AG10803 (cell line): ENCODE data around the gene CARD9.

Experiments used
- DNase-seq: peaks from one replicate; pipeline ENCODE4 v3.0.0; 2010; ENCODE audit warnings: low read depth
- H3K4me3 ChIP-seq: 2 replicates; pipeline ENCODE4 v1.5.1; 2011; ENCODE audit warnings: mild to moderate bottlenecking, low read length, control low read depth
- TF ChIP-seq, protein P1 (sequence below): conservative IDR thresholded peaks from 2 replicates; pipeline ENCODE4 v1.5.1; 2011; ENCODE audit warnings: mild to moderate bottlenecking, low read length, control low read depth, inconsistent platforms

The CARD9 gene

GRCh38 chr9:136395020-136395340 is 21.5 kb upstream of the CARD9 start:
- TF ChIP-seq, protein P1, sequence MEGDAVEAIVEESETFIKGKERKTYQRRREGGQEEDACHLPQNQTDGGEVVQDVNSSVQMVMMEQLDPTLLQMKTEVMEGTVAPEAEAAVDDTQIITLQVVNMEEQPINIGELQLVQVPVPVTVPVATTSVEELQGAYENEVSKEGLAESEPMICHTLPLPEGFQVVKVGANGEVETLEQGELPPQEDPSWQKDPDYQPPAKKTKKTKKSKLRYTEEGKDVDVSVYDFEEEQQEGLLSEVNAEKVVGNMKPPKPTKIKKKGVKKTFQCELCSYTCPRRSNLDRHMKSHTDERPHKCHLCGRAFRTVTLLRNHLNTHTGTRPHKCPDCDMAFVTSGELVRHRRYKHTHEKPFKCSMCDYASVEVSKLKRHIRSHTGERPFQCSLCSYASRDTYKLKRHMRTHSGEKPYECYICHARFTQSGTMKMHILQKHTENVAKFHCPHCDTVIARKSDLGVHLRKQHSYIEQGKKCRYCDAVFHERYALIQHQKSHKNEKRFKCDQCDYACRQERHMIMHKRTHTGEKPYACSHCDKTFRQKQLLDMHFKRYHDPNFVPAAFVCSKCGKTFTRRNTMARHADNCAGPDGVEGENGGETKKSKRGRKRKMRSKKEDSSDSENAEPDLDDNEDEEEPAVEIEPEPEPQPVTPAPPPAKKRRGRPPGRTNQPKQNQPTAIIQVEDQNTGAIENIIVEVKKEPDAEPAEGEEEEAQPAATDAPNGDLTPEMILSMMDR: no peak
- DNase-seq: no peak
- H3K4me3 ChIP-seq: no peak overlapping the region

DNA sequence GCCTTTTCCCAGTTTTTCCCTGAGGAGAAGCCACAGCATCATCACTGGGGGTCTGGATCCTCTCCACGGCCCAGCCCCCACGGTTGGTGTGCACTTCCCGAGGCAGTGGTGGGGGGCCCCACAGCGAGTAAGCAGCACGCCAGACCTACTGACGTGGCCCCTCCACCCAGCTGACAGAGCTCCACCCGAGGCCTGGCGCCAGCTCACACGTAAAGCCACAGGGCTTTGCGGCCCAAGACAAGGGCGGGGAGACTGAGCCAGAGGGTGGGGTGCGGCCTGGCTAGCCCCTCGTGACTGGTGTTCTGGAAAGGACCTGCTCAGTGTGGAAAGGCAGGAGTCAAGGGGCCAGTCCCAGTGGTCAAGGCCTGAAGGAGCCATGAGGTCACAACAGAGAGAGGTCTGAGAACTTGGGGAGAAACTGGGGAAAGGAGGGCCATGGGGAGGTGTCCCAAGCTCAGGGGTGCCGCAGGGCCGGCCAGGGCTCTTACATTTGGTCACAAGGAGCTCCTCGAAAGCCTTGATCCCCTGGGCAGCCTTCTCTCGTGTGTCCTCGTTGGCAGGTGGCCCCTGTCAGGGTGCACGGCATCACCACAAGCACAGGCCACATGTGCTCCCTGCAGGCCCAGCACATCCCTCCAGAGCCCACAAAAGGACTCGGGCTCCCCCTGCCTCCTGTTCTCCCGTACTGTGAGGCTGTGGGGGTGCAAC is 21.0 kb upstream of the CARD9 start:
- H3K4me3 ChIP-seq: no peak overlapping the region
- TF ChIP-seq, protein P1: no peak
- no peak for DNase-seq

DNA sequence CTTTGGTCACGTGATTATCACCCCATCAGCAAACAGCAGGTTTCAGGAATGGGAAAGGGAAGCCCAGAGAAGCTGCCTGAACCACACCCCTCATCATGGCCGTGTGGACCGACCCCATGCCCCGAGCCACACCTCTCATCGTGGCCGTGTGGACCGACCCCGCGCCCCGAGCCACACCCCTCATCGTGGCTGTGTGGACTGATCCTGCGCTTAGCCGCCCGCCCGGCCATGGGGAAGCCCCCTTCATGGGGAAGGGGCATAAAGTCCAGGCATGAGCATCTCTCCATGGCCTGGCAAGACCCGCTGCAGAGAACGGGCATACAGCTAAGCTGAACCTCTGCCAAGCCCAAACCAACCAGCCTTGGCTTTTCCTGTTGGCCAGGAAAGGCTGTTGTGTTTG is 20.1 kb upstream of the CARD9 start:
- TF ChIP-seq, protein P1: no peak
- no peak overlapping the region for H3K4me3 ChIP-seq
- no peak for DNase-seq

DNA sequence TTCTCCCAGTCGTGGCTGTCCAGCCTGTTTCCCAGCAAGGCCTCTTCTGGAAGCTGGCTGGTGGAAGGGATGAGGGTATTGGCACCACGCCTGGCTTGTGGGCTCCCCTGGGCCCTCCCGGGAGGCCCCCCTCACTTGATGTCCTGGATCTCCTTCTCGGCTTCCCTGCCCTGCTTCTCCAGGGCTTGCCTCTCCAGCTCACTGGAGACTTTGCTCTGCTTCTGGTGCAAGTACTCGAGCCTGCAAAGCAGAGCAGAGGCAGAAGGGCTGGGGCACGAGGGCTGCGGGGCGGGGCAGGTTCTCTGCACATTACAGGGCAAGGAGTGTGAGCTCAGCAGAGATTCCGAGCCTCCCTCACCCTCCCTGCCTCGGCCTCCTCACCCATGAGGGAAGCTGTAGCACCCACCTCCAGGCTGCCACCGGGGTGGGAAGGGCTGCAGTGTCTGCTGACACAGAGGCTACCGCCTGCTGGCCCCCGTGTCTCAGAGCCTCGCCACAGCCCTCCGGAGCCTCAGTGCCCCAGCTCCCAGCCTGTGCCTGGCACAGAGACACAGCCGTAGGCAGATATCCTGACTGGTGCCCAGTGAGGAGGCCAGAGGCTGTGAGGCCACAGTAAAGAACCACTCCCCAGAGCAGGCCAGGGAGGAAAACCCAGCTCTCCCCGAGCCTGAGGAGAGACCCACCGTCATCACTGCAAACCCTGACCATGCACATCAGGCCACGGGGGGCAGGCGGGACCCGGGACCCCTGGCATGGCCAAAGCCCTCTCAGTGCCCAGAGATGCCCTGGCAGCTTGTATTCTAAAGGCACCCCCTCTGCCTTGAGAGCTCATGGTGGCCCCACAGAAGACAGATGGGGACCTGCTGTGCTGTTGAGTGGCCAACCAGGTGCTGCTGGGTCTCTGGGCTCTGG is 19.3 kb upstream of the CARD9 start:
- no peak overlapping the region for H3K4me3 ChIP-seq
- TF ChIP-seq, protein P1: no peak
- no peak for DNase-seq

GRCh38 chr9:136391737-136392537 is 18.5 kb upstream of the CARD9 start:
- no peak overlapping the region for H3K4me3 ChIP-seq
- TF ChIP-seq, protein P1: no peak
- DNase-seq: no peak

- TF ChIP-seq, protein P1: no peak
- no peak for DNase-seq
- no peak overlapping the region for H3K4me3 ChIP-seq
Observed at GRCh38 chr9:136389396-136389795, 15.9 kb upstream of the CARD9 start.
